Hypothalamus (tissue), 51 donors: Measurements from ENCODE around the gene SEM1.
A peak's percentile ranks its signal among the peaks of the same experiment; 100 is the strongest.
"Not testable (repeated sequence)": the region's sequence is repeated elsewhere in the genome, so short reads cannot be mapped to it uniquely, and the experiment has no call there.

Experiments
- DNase-seq, 51 donors: peaks; one replicate each; lab custom pipeline; 2025; lab: John Stamatoyannopoulos, UW

The SEM1 gene

DNA sequence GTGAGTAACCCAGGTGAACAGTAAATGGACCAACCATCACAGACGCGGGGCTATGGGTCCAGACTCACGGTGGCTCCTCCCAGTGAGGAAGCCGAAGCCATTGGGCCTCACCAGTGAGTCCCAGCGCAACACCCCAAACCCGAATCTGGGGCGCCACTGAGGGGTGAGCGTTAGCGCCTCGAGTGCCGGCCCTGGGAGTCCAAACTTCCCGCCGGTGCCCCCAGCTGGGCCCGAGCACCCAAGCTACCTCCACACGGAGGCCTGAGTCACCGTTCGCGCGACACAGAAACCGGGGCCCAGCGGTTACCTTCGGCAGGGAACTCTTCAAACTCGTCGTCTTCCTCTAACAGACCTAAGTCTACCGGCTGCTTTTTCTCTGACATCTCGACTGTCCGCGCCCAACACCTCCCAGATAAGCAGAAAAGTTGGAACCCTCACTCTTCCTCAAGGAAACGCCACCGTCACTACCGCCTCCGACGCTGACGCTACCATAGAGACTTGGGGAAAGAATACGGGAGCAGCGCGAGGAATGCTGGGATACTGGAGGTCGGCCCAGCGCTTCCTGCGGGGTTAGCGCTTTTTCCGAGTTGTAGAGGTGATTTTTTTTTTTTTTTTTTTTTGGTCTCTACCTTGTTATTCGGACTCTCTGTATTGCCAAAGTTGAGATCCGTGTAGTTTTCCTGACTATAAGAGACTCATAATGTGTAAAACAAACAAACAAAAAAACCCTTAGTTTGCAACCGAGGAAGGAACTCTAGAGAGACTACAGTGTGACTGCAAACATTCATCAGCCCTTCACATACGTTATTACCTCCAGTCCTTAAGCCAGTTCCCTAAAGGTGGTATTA is at the start of gene SEM1:
Gene SEM1, minus strand, starts transcription at position 466 of the 848 bp plus-strand sequence. Its CDS starts 83 bp downstream, at position 383.
- peak; percentile 34 to 91 (median 76) for DNase-seq

DNA sequence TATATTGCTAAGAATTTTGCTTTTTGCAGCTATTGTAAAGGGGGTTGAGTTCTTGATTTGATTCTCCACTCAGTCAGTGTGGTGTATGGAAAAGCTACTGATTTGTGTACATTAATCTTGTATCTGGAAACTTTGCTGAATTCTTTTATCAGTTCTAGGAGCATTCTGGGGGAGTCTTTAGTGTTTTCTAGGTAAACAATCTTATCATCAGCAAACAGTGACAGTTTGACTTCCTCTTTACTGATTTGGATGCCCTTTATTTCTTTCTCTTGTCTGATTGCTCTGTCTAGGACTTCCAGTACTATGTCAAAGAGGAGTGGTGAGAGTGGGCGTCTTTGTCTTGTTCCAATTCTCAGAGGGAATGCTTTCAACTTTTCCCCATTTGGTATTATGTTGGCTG is 48.2 kb upstream of the SEM1 start:
- not testable (repeated sequence) for DNase-seq

DNA sequence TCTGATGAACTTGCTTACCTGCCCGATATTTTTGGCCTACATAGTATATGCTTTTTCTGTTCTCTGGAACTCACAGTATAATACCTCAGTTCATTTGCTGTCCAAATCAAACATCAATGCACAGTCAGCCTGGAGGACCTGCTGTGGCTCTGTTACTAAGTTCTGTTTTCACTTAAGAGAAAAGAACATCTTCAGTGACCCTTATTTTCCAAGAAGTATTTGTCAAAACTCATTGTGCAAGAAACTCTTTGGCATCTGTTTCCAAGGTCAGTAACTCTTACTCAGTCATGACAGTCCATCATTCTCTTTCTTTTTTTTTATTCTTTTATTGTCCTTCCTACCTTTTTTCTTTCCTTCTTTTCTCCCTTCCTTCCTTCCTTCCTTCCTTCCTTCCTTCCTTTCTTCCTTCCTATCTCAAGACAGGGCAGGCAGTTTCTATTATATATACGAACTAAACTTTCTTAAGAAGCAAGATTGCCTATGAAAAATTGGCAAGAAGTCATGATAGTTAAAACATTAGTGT is 37.8 kb upstream of the SEM1 start:
- DNase-seq: no peak

DNA sequence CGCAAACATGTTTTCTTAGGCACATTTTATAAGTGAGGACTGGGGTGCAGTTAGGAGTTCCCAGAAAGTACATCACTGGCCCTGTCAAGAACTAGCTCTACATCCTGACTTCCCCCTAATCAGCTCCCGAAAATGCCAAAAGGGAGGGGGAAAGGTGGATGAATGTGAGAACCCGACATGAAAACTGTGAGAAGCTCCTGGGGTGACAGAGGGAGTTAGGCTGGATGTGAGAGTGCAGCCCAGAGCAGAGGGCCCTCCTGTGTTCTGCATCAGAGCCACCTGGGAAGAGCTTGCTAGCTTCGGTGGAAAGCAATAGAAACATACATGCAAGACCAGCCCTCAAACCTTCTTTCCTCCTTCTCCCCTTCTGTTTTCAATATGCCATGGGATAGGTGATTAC is 30.5 kb upstream of the SEM1 start:
- DNase-seq: no peak

DNA sequence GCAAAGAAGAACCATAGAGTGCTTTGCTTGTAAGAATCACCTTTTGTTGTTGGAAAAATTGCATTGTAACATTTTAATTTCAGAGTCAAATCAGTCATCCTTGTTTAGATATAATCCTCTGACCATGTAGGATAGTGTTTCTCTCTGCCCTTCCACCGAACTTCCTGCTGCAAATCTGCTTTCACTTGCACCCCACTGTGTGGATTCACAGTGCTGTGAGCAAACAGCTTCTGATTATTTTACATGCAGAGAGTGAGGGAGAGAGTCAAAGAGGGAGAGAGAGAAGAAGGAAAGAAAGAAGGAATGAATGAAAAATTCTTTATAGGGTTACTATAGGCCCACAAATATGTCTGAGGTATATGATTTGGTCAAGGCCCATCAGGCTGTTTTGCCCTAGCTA is 30.0 kb upstream of the SEM1 start:
- DNase-seq: no peak

DNA sequence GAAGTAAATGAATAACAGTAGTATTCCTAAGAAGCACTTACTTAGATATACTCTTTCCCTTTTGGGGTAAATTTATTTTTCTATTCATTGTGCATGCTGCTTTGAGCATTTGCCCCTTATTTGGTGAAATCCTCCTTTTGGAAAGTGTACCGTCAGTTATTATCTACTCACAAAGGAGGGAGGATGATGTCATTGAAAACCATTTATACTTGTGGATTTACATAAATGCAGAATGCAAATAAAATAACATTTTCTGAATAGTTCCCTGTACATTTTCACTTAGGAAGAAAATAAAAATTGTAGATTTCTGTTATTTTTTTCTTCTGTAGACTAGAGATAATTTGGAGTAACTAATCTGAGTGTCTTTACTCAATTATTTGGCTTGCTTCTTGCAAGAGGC is 29.5 kb upstream of the SEM1 start:
- DNase-seq: no peak

DNA sequence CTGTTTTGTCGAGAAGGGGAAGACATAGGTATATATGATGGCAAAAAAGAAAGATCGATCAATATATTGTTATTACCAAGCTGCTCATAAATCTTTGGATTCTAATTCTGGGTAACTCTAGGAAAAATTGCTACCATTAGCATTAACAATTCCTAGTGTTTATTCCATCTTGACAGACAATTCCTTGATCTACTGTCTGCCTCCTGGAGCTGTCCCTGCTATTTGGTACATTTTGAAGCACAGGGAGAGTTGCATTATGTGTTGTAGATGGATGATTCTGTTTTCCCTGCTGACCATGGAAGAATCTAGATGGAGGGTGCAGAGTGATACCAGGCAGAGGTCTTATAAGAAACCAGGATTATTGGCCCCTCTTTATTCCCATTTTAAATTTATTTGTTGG is 29.1 kb upstream of the SEM1 start:
- no peak for DNase-seq

DNA sequence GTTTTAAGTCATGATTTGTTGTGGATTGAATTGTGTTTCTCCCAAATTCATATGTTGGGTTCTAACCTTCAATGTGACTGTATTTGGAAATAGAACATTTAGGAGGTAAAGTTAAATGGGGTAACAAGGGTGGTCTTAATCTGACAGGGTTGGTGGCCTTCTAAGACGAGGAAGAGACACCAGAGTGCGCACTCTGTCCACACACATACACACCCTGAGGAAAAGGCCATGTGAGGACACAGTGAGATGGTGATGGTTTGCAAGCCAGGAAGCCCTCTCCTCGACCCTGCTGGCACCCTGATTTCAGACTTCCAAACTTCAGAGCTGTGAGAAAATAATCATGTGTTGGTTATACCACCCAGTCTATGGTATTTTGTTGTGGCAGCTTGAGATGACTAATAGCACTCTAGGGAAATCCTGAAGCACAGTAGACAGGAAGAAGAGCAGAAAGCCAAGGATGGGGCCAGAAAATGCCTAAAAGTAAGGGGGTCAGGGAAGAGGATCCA is 28.0 kb upstream of the SEM1 start:
- DNase-seq: no peak

DNA sequence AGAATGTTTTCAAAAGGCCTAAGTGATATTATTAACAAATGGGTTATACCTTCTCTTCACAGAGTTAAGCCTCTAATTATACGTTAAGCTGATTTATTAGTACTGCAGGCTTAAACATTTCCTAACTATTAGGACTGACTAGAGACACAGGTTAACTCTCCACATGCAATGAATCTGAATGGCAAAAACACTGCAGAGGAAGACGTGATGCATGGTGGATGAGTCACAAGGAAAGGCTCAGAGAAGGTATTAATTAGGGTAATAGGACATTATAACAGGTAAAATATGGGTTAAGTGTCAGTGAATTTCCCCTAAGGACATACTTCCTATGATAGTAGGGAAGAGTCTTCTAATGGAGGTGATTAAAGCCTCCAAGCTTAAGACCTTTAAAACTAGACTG is 24.7 kb upstream of the SEM1 start:
- no peak for DNase-seq

DNA sequence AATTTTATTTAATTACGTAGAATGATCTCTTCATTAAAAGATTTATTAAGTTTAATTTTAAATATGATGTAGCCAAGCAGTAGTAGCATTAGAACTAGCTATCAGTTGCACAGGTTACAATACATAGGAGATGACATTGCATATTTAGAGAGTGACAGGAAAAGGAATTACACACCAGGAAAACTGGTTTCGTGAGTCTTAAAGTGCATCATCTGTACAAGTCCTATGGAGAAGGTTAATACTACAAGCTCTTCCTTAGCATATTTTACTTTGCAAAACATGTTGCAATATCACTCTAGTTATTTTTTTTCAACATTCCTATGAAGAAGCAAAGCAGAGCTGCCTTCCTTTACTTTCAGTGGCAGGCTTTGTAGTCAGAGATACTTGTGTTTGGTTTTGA is 20.2 kb upstream of the SEM1 start:
- no peak for DNase-seq

DNA sequence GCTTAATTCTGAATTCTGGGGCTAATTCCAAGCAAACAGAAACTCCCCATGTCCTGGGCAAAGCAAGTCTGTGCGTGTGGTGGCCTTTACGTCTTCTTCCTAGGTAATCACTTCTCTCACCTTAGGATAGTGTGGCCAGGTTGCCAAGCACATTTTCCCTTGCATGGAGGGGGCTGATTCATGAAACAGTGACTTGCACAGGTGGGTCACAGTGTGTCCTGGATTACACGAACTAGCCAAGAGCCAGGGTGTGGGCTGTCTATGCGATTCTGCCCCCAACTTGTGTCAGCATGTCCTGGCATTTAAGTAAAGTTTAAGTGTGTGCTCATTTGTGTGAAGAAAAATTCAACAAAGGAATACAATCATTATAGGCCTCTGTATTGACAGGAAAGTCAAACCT is 18.5 kb upstream of the SEM1 start:
- DNase-seq: no peak

DNA sequence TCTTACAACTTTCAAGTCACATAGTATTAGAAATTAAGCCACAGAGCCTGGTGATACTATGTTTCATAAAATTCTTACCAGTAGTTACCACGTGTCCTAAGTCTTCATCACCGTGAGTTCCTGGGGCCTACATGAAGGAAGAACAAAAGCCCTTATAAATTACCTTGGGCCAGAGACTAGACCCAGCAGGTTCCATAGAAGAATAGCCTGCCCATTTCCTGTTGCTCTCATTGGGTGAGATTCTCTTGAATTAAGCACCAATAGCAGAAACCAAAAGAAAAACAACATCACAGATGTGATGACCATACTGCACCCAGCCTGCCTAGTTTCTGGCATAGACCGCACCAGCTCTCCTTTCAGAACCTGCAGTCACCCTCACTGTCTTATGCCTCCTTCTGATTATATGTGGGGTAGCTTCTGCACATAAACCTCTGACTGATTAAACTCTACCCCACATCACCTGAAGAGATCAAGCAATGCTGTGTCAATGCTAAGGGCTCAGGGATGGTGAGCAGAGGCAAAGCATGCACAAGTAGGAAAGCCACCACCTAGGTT is 18.0 kb upstream of the SEM1 start:
- DNase-seq: no peak

DNA sequence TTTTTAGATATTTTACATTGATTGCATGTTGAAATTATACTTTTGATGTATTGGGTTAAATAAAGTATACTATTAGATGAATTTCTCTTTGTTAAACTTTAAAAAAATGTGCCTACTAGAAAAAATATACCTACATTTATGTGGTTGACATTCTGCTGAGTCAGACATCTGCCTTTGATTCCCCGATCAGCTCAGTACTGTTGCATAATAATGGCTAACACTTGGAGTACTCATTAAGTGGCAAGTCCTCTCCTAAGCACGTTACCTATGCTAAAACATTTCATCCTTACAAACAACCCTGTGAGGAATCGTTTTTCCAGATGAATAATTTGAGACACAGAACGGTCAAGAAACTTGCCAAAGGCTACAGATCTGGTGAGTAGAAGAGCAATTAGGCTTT is 14.0 kb upstream of the SEM1 start:
- no peak for DNase-seq

DNA sequence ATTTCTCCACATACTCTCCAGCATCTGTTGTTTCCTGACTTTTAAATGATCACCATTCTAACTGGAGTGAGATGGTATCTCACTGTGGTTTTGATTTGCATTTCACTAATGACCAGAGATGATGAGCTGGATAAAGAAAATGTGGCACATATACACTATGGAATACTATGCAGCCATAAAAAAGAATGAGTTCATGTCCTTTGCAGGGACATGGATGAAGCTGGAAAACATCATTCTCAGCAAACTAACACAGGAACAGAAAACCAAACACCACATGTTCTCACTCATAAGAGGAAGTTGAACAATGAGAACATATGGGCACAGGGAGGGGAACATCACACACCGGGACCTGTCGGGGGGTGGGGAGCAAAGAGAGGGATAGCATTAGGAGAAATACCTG is 13.3 kb upstream of the SEM1 start:
- DNase-seq: not testable (repeated sequence)

DNA sequence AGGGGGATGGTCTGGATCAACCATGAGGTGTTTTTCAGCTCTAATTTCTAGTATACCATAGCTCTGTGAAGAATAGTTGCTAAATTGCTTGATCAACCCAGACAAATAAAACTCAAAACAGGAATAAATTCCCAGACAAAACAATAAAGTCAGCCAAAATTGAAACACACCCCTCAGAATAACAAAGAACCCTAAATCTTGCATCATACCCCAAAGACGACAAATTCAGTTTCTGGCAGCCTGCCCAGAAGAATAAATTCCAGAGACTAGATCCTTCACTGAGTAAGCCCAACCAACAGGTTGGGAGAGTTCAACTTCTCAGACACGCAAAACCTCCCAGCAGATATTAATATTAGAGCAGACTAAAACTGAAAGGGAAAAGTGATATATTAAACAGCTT is 11.2 kb upstream of the SEM1 start:
- DNase-seq: no peak

DNA sequence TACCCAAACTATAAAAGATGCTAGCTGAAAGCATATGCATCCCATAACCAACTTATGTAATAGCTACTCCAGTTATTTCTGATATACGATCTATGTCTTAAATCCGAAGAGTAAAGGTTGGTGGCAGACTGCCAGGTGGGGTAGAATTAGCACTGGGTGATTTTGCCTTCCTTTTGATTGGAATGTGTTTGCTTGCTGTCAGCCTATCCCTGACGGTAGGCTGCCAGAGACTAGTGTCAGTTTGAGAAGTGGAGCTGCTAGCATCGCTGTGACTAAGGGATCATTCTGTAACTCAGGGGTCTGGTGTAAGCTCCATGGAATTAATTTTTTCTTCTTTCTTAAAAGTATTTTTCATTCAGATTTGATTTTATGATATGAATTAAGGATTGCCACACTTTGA is 9.5 kb upstream of the SEM1 start:
- peak in 2 of 51 donors; percentile 1 for DNase-seq

DNA sequence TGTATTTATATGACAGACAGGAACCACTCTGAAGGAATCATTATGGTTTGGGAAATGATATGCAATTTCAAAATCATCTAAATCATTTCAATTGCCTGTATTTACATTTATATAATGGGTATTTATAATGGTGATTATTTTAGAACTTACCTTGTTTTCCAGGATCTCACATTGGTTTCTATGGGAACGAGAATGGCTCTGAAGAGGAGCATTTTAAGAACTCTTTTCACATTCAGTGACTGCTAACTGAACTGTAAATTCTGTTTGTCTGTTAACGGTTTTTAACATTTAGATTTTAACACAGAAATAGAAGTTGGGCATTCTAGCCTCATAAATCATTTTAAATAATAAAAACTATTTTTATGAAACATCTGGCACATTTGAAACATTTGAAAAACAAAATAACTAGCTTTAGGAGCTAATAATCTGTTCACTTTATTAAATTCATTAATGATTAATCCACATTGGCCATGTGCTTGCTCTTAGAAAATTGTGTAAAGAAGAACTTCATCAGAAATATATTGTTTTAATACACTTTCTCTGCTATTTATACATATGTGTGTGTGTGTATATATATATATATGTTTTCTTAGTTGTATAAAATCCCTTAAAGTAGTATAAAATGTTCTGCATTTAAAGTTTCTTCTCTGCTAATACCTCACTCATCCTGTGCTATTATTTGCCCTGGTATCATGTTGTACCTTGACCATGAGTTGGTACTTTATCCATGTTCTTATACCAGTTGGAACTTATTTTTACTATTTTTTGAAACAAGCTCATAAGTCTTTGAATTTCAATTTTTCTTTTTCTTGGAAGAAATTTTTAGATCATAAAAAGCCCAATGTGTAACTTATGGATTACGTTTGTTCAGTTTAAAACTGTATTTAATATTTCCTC is 8.7 kb upstream of the SEM1 start:
- no peak for DNase-seq

DNA sequence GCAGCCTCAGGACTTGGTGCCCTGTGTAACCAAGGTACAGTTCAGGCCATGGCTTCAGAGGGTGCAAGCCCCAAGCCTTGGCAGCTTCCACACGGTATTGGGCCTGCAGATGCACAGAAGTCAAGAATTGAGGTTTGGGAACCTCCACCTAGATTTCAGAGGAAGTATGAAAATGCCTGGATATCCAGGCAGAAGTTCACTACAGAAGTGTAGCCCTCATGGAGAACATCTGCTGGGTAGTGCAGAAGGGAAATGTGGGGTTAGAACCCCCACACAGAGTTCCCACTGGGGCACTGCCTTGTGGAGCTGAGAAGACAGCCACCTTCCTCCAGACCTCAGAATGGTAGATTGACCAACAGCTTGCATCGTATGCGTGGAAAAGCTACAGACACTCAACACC is 3.4 kb upstream of the SEM1 start:
- no peak for DNase-seq

DNA sequence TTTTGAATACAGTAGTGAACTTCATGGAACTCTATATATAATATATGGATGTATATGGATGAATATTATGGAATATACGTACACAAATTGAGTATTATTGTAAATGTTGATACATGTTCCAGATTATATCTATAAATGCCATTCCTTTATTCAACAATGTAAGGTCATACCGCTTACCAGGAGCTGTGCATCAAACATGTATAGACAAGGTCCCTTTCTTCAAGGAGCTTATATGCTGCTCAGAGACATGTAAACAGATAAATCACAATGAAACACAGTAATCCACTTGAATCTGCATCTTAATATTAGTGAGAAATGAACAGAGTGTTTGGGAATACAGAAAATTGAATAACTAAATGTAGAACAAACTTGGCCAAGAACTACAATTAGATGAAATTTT is 898 bp upstream of the SEM1 start:
- DNase-seq: no peak

DNA sequence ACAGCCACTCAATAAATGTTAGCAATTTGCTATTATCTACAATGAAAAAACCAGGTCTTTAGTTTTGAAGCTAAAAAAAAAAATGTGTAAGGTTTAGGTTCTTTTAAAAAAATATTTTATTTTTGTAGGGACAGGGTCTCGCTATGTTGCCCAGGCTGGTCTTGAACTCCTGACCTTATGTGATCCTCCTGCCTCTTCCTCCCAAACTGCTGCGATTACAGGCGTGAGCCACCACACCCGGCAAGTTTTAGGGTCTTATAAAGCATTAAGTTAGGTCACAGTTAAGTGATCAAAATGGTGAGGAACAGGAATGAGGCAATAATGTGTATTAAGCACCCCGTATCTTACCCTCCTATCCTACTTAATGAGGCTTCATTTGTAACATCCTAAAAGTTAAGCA is 774 bp downstream of the SEM1 start:
- no peak for DNase-seq
